Tibial nerve (tissue), 3 donors: ENCODE data around the gene LRRC28.

Experiments
- CTCF ChIP-seq, 5 experiments: fragments of 200-600 bp in 3 of 5; fragments of 450-650 bp in 2 of 5; sonication (generic) in 3 of 5; IDR thresholded peaks; one replicate each; pipeline ENCODE4 v1.5.1; 2016 to 2019; ENCODE audit warnings: antibody characterized with exemption in 5 of 5, mild to moderate bottlenecking in 3 of 5, moderate library complexity in 2 of 5
- POLR2A ChIP-seq, 2 donors: fragments of 450-650 bp; IDR thresholded peaks; one replicate each; pipeline ENCODE4 v1.6.1; 2017; ENCODE audit warnings: antibody characterized with exemption in 2 of 2, mild to moderate bottlenecking in 2 of 2, moderate library complexity in 2 of 2

- TF ChIP-seq POLR2A (IDR thresholded peaks at IDR 0.05) (no peak), CTCF (IDR thresholded peaks at IDR 0.05) (no peak)
Observed at GRCh38 chr15:99250001-99250400, 1.3 kb upstream of the LRRC28 start.
